ENCODE measurements around the gene CRMP1. TPM values are rescaled to one million over a fixed set of nuclear protein-coding genes. Genes with fewer than 3 reads are reported as not detected.

Gene CRMP1
- total and polyA plus RNA-seq, 2 of the 4 experiments (the other 2 are of a cell fraction), result 4.1 to 7.4 TPM

DNA sequence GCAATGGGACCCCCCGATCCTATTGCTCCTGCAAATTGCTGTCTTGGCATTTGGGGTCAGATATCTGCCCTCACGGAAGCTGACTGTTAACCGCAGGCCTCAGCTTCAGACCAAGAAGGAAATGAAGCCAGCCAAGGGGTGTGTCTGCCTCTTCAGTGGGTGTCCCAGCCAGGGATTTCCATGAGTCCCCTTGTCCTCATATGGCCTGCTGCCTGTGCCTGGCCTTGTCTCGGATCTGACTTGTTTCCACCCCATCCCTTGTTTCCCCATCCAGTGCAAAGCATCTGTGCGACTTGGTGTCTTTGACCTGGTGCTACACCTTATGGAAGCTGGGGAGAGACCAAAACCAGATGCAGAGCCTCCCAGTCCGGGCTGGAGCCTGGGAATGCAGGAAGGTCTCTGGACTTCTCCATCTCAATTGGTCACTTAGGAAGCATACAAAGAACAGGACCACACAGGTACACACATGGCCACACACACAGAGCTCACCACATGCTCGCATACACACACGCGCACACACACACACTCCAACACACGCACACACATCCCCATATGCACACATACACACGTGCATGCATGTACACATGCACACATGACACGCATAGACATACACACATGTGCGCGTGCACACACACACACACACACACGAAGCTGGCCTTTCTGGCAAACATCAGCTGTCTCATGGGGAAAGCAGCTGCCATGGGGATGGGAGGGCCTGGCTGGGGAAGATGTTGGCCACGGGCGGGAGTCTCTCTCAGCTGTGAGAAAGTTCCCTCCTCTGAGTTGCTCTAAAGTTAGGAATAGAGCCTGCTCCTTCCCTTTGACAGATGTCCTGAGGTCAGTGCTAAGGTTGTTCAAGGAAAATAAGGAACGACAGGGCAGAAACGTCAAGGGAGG is 65.5 kb downstream of the CRMP1 start:
- ATAC-seq (ENCODE audit: low read depth) (no peak), DNase-seq (peak; percentile 13)
- Histone ChIP-seq H2BK5ac (ENCODE audit: low read depth, low read length, poor library complexity, severe bottlenecking) (no peak overlapping the region), H3K9ac (ENCODE audit: low read depth, low read length) (no peak overlapping the region), H3K4ac (ENCODE audit: low read depth, low read length) (no peak overlapping the region), H2AK9ac (replicated peaks; ENCODE audit: low read depth, low read length, poor library complexity) (peak overlapping the region; percentile 55), H2AK5ac (ENCODE audit: low read depth, low read length) (no peak overlapping the region), H3K23ac (ENCODE audit: low read depth, low read length) (no peak overlapping the region), H3K18ac (ENCODE audit: low read depth, low read length) (no peak overlapping the region), H3K4me2 (ENCODE audit: low read depth, low read length) (no peak overlapping the region), H2BK120ac (ENCODE audit: low read depth, low read length) (no peak overlapping the region), H3K56ac (ENCODE audit: extremely low read depth, insufficient read depth, low read length) (no peak overlapping the region), H2AFZ (replicated peaks; ENCODE audit: low read length, poor library complexity) (peak overlapping the region; percentile 27), H3K4me1 (ENCODE audit: control insufficient read depth, insufficient read depth, low read length) (no peaks in the 10 kb centered on the region), H3K36me3 (ENCODE audit: control insufficient read depth, insufficient read depth, low read length) (peaks cover 35% of the 10 kb centered on the region), H4K5ac (ENCODE audit: low read depth, low read length) (no peak overlapping the region), H3K27me3 (ENCODE audit: control insufficient read depth, insufficient read depth, low read length) (no peaks in the 10 kb centered on the region), H3K79me1 (ENCODE audit: low read depth in 1 of 2, low read length in 2 of 2) (0 out of 4 replicates have a peak, but pooled peaks cover 0 to 6% of the 10 kb centered on the region in 2 experiments), H3K9me1 (ENCODE audit: insufficient read depth, low read length) (peaks cover 11% of the 10 kb centered on the region), H4K91ac (ENCODE audit: insufficient read depth, low read depth, low read length) (no peak overlapping the region), H3K4me3 (ENCODE audit: insufficient read depth, low read depth, low read length) (no peak overlapping the region), H3K14ac (replicated peaks; ENCODE audit: low read depth, low read length) (no peak overlapping the region), H3K27ac (ENCODE audit: insufficient read depth, low read length) (no peak overlapping the region), H4K20me1 (ENCODE audit: insufficient read depth, low read length) (peaks cover 18% of the 10 kb centered on the region; the same call in 1 of the 2 replicates), H4K8ac (ENCODE audit: low read depth in 2 of 2, low read length in 2 of 2) (no peak overlapping the region), H3K9me3 (ENCODE audit: control insufficient read depth, insufficient read depth, low read length) (no peaks in the 10 kb centered on the region), H2BK20ac (ENCODE audit: low read depth, low read length) (no peak overlapping the region), H2BK15ac (ENCODE audit: low read depth, low read length) (no peak overlapping the region)
- CTCF ChIA-PET, result no interaction called here
- POLR2A ChIA-PET (ENCODE audit: unreplicated experiment), result no interaction called here
- BruUV-seq (replicated peaks), result no TSS peak
- 66% methylated on average over 5 of the region's 19 CpGs; no CpG with 5 or more reads in 1 of the 2 experiments for WGBS, 2 experiments (ENCODE audit: extremely low coverage in 2 of 2, insufficient read length in 1 of 2)
- intact Hi-C loops (cut with micrococcal nuclease) (loop anchor here (10.0 kb wide), 1 partner anchor 443 kb away; no protein-coding TSS in a partner anchor), dilution Hi-C loops (cut with HindIII; ENCODE audit: low sequenced_read_pairs, unreplicated experiment) (no loop called here), in situ Hi-C loops (cut with MboI; ENCODE audit: low sequenced_read_pairs) (no loop called here)
- TF ChIP-seq RAD21 (IDR thresholded peaks at IDR 0.05; ENCODE audit: low read length) (no peak), CHD1 (IDR thresholded peaks at IDR 0.05; ENCODE audit: low read depth, low read length) (no peak), BHLHE40 (IDR thresholded peaks at IDR 0.05; ENCODE audit: low read depth, low read length) (no peak), MXI1 (IDR thresholded peaks at IDR 0.05; ENCODE audit: borderline replicate concordance, low read depth, low read length) (no peak), FOS (IDR thresholded peaks at IDR 0.05; ENCODE audit: low read depth, low read length) (no peak), RFX5 (IDR thresholded peaks at IDR 0.05; ENCODE audit: low read depth, low read length) (no peak), CEBPB (IDR thresholded peaks at IDR 0.05; ENCODE audit: low read depth, low read length) (no peak), MAFK (IDR thresholded peaks at IDR 0.05; ENCODE audit: low read depth, low read length) (no peak), SMC3 (IDR thresholded peaks at IDR 0.05; ENCODE audit: low read depth, low read length) (no peak), RCOR1 (IDR thresholded peaks at IDR 0.05; ENCODE audit: insufficient replicate concordance, low read length) (no peak), MAZ (IDR thresholded peaks at IDR 0.05; ENCODE audit: borderline replicate concordance, low read depth, low read length) (no peak), POLR2A (IDR thresholded peaks at IDR 0.05; ENCODE audit: low read depth, low read length) (no peak), NFE2L2 (IDR thresholded peaks at IDR 0.05; ENCODE audit: low read depth, low read length) (no peak)
- TF ChIP-seq, protein P1, sequence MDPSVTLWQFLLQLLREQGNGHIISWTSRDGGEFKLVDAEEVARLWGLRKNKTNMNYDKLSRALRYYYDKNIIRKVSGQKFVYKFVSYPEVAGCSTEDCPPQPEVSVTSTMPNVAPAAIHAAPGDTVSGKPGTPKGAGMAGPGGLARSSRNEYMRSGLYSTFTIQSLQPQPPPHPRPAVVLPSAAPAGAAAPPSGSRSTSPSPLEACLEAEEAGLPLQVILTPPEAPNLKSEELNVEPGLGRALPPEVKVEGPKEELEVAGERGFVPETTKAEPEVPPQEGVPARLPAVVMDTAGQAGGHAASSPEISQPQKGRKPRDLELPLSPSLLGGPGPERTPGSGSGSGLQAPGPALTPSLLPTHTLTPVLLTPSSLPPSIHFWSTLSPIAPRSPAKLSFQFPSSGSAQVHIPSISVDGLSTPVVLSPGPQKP (IDR thresholded peaks at IDR 0.05; ENCODE audit: borderline replicate concordance, low read depth, low read length), result no peak
- TF ChIP-seq, protein P2, sequence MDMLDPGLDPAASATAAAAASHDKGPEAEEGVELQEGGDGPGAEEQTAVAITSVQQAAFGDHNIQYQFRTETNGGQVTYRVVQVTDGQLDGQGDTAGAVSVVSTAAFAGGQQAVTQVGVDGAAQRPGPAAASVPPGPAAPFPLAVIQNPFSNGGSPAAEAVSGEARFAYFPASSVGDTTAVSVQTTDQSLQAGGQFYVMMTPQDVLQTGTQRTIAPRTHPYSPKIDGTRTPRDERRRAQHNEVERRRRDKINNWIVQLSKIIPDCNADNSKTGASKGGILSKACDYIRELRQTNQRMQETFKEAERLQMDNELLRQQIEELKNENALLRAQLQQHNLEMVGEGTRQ (IDR thresholded peaks at IDR 0.05; ENCODE audit: low read depth, low read length), result no peak
